ENCODE results near the gene BRSK2.

BRSK2 gene

GRCh38 chr11:1496091-1496760 lies 106.5 kb downstream of the BRSK2 start:
- H4K5ac ChIP-seq (ENCODE audit: low read length): no peak overlapping the region
- H2BK15ac ChIP-seq (replicated peaks; ENCODE audit: low read depth): no peak overlapping the region
- no peak overlapping the region for H4K8ac ChIP-seq (ENCODE audit: low read depth, low read length)
- peaks cover 2% of the 10 kb centered on the region for H3K79me2 ChIP-seq (ENCODE audit: control insufficient read depth, insufficient read depth, low read length)
- H3K79me1 ChIP-seq (ENCODE audit: low read length): peaks cover 18% of the 10 kb centered on the region
- peaks cover 4% of the 10 kb centered on the region for H3K4me1 ChIP-seq (ENCODE audit: control insufficient read depth, low read depth, low read length)
- no peak overlapping the region for H3K9ac ChIP-seq (ENCODE audit: low read length)
- H3K4ac ChIP-seq (ENCODE audit: low read depth, low read length): no peak overlapping the region
- no peak overlapping the region for H3K18ac ChIP-seq (ENCODE audit: low read length)
- no peak overlapping the region for H2BK5ac ChIP-seq (ENCODE audit: low read length)
- H3K27me3 ChIP-seq (ENCODE audit: insufficient read depth, low read length, poor library complexity): no peaks in the 10 kb centered on the region
- no peaks in the 10 kb centered on the region for H3K36me3 ChIP-seq (ENCODE audit: control insufficient read depth, insufficient read depth, low read length)
- no peak overlapping the region for H3K23ac ChIP-seq (ENCODE audit: low read length)
- no peak overlapping the region for H2AK5ac ChIP-seq (ENCODE audit: low read length)
- no peak overlapping the region for H3K56ac ChIP-seq (ENCODE audit: low read length)
- no peak overlapping the region for H2BK120ac ChIP-seq (ENCODE audit: low read depth, low read length)
- H3K4me2 ChIP-seq (ENCODE audit: low read length): no peak overlapping the region
- no peak overlapping the region for H3K4me3 ChIP-seq (ENCODE audit: low read length)
- no peak overlapping the region for H3K27ac ChIP-seq (ENCODE audit: low read depth, low read length)
- DNase-seq: no peak
- WGBS (ENCODE audit: extremely low coverage, insufficient coverage, low lambda C conversion rate): no CpG with 5 or more reads among the region's 9 CpGs

GRCh38 chr11:1496761-1497095 lies 107.0 kb downstream of the BRSK2 start:
- no peak for DNase-seq
- Histone ChIP-seq H2BK15ac (replicated peaks; ENCODE audit: low read depth) (no peak overlapping the region), H3K27me3 (ENCODE audit: insufficient read depth, low read length, poor library complexity) (no peaks in the 10 kb centered on the region), H2BK120ac (ENCODE audit: low read depth, low read length) (no peak overlapping the region), H3K23ac (ENCODE audit: low read length) (no peak overlapping the region), H3K9ac (ENCODE audit: low read length) (no peak overlapping the region), H3K56ac (ENCODE audit: low read length) (no peak overlapping the region), H3K27ac (ENCODE audit: low read depth, low read length) (no peak overlapping the region), H3K4ac (ENCODE audit: low read depth, low read length) (no peak overlapping the region), H3K79me2 (ENCODE audit: control insufficient read depth, insufficient read depth, low read length) (no peaks in the 10 kb centered on the region), H2BK5ac (ENCODE audit: low read length) (no peak overlapping the region), H3K18ac (ENCODE audit: low read length) (no peak overlapping the region), H3K4me3 (ENCODE audit: low read length) (no peak overlapping the region), H4K5ac (ENCODE audit: low read length) (no peak overlapping the region), H4K8ac (ENCODE audit: low read depth, low read length) (no peak overlapping the region), H3K36me3 (ENCODE audit: control insufficient read depth, insufficient read depth, low read length) (no peaks in the 10 kb centered on the region), H3K79me1 (ENCODE audit: low read length) (peaks cover 15% of the 10 kb centered on the region), H2AK5ac (ENCODE audit: low read length) (no peak overlapping the region), H3K4me2 (ENCODE audit: low read length) (no peak overlapping the region), H3K4me1 (ENCODE audit: control insufficient read depth, low read depth, low read length) (peaks cover 4% of the 10 kb centered on the region)
- no CpG with 5 or more reads among the region's 3 CpGs for WGBS (ENCODE audit: extremely low coverage, insufficient coverage, low lambda C conversion rate)

GRCh38 chr11:1497600-1497999 lies 107.9 kb downstream of the BRSK2 start:
- H3K4ac ChIP-seq (ENCODE audit: low read depth, low read length): no peak overlapping the region
- H2AK5ac ChIP-seq (ENCODE audit: low read length): no peak overlapping the region
- H3K18ac ChIP-seq (ENCODE audit: low read length): no peak overlapping the region
- no peaks in the 10 kb centered on the region for H3K79me2 ChIP-seq (ENCODE audit: control insufficient read depth, insufficient read depth, low read length)
- no peaks in the 10 kb centered on the region for H3K36me3 ChIP-seq (ENCODE audit: control insufficient read depth, insufficient read depth, low read length)
- H3K4me1 ChIP-seq (ENCODE audit: control insufficient read depth, low read depth, low read length): peaks cover 4% of the 10 kb centered on the region
- H3K4me3 ChIP-seq (ENCODE audit: low read length): no peak overlapping the region
- no peak for DNase-seq
- H3K27ac ChIP-seq (ENCODE audit: low read depth, low read length): no peak overlapping the region
- no peak overlapping the region for H2BK5ac ChIP-seq (ENCODE audit: low read length)
- WGBS (ENCODE audit: extremely low coverage, insufficient coverage, low lambda C conversion rate): no CpG with 5 or more reads among the region's 5 CpGs
- peaks cover 15% of the 10 kb centered on the region for H3K79me1 ChIP-seq (ENCODE audit: low read length)
- H2BK120ac ChIP-seq (ENCODE audit: low read depth, low read length): no peak overlapping the region
- H2BK15ac ChIP-seq (replicated peaks; ENCODE audit: low read depth): no peak overlapping the region
- H4K8ac ChIP-seq (ENCODE audit: low read depth, low read length): no peak overlapping the region
- no peak overlapping the region for H3K4me2 ChIP-seq (ENCODE audit: low read length)
- H3K9ac ChIP-seq (ENCODE audit: low read length): no peak overlapping the region
- no peak overlapping the region for H3K23ac ChIP-seq (ENCODE audit: low read length)
- H4K5ac ChIP-seq (ENCODE audit: low read length): no peak overlapping the region
- no peak overlapping the region for H3K56ac ChIP-seq (ENCODE audit: low read length)
- no peaks in the 10 kb centered on the region for H3K27me3 ChIP-seq (ENCODE audit: insufficient read depth, low read length, poor library complexity)

- no peak overlapping the region for H4K5ac ChIP-seq (ENCODE audit: low read length)
- DNase-seq: no peak
- H3K9ac ChIP-seq (ENCODE audit: low read length): no peak overlapping the region
- H3K23ac ChIP-seq (ENCODE audit: low read length): no peak overlapping the region
- H3K4ac ChIP-seq (ENCODE audit: low read depth, low read length): no peak overlapping the region
- no peak overlapping the region for H2BK120ac ChIP-seq (ENCODE audit: low read depth, low read length)
- H3K4me3 ChIP-seq (ENCODE audit: low read length): no peak overlapping the region
- no peak overlapping the region for H3K56ac ChIP-seq (ENCODE audit: low read length)
- no peak overlapping the region for H3K18ac ChIP-seq (ENCODE audit: low read length)
- H3K4me1 ChIP-seq (ENCODE audit: control insufficient read depth, low read depth, low read length): peaks cover 4% of the 10 kb centered on the region
- no peak overlapping the region for H2BK15ac ChIP-seq (replicated peaks; ENCODE audit: low read depth)
- no peaks in the 10 kb centered on the region for H3K79me2 ChIP-seq (ENCODE audit: control insufficient read depth, insufficient read depth, low read length)
- WGBS (ENCODE audit: extremely low coverage, insufficient coverage, low lambda C conversion rate): no CpG with 5 or more reads among the region's 13 CpGs
- peaks cover 16% of the 10 kb centered on the region for H3K79me1 ChIP-seq (ENCODE audit: low read length)
- no peak overlapping the region for H2AK5ac ChIP-seq (ENCODE audit: low read length)
- H3K27ac ChIP-seq (ENCODE audit: low read depth, low read length): no peak overlapping the region
- H4K8ac ChIP-seq (ENCODE audit: low read depth, low read length): no peak overlapping the region
- no peak overlapping the region for H3K4me2 ChIP-seq (ENCODE audit: low read length)
- no peak overlapping the region for H2BK5ac ChIP-seq (ENCODE audit: low read length)
- H3K36me3 ChIP-seq (ENCODE audit: control insufficient read depth, insufficient read depth, low read length): no peaks in the 10 kb centered on the region
- H3K27me3 ChIP-seq (ENCODE audit: insufficient read depth, low read length, poor library complexity): no peaks in the 10 kb centered on the region
Observed at GRCh38 chr11:1498262-1498661, 108.5 kb downstream of the BRSK2 start.

GRCh38 chr11:1499261-1499890 lies 109.6 kb downstream of the BRSK2 start:
- Histone ChIP-seq H3K56ac (ENCODE audit: low read length) (no peak overlapping the region), H3K27ac (ENCODE audit: low read depth, low read length) (no peak overlapping the region), H3K79me2 (ENCODE audit: control insufficient read depth, insufficient read depth, low read length) (no peaks in the 10 kb centered on the region), H2BK15ac (replicated peaks; ENCODE audit: low read depth) (no peak overlapping the region), H3K4me1 (ENCODE audit: control insufficient read depth, low read depth, low read length) (peaks cover 4% of the 10 kb centered on the region), H3K4me2 (ENCODE audit: low read length) (no peak overlapping the region), H2AK5ac (ENCODE audit: low read length) (no peak overlapping the region), H3K23ac (ENCODE audit: low read length) (no peak overlapping the region), H4K5ac (ENCODE audit: low read length) (no peak overlapping the region), H3K18ac (ENCODE audit: low read length) (no peak overlapping the region), H3K79me1 (ENCODE audit: low read length) (peaks cover 18% of the 10 kb centered on the region), H3K4me3 (ENCODE audit: low read length) (no peak overlapping the region), H2BK120ac (ENCODE audit: low read depth, low read length) (no peak overlapping the region), H3K9ac (ENCODE audit: low read length) (no peak overlapping the region), H3K27me3 (ENCODE audit: insufficient read depth, low read length, poor library complexity) (no peaks in the 10 kb centered on the region), H4K8ac (ENCODE audit: low read depth, low read length) (no peak overlapping the region), H3K4ac (ENCODE audit: low read depth, low read length) (no peak overlapping the region), H2BK5ac (ENCODE audit: low read length) (no peak overlapping the region), H3K36me3 (ENCODE audit: control insufficient read depth, insufficient read depth, low read length) (no peaks in the 10 kb centered on the region)
- WGBS (ENCODE audit: extremely low coverage, insufficient coverage, low lambda C conversion rate): no CpG with 5 or more reads among the region's 28 CpGs
- no peak for DNase-seq

- H3K79me1 ChIP-seq (ENCODE audit: low read length): peaks cover 18% of the 10 kb centered on the region
- H3K56ac ChIP-seq (ENCODE audit: low read length): no peak overlapping the region
- H3K79me2 ChIP-seq (ENCODE audit: control insufficient read depth, insufficient read depth, low read length): no peaks in the 10 kb centered on the region
- no peak overlapping the region for H3K23ac ChIP-seq (ENCODE audit: low read length)
- no peak overlapping the region for H2BK5ac ChIP-seq (ENCODE audit: low read length)
- H3K27me3 ChIP-seq (ENCODE audit: insufficient read depth, low read length, poor library complexity): no peaks in the 10 kb centered on the region
- no peak overlapping the region for H3K4me3 ChIP-seq (ENCODE audit: low read length)
- no peak overlapping the region for H2BK15ac ChIP-seq (replicated peaks; ENCODE audit: low read depth)
- no peak overlapping the region for H3K9ac ChIP-seq (ENCODE audit: low read length)
- DNase-seq: no peak
- no peak overlapping the region for H3K27ac ChIP-seq (ENCODE audit: low read depth, low read length)
- H3K4me1 ChIP-seq (ENCODE audit: control insufficient read depth, low read depth, low read length): peaks cover 4% of the 10 kb centered on the region
- H2BK120ac ChIP-seq (ENCODE audit: low read depth, low read length): no peak overlapping the region
- H3K4me2 ChIP-seq (ENCODE audit: low read length): no peak overlapping the region
- H4K8ac ChIP-seq (ENCODE audit: low read depth, low read length): no peak overlapping the region
- no peak overlapping the region for H3K4ac ChIP-seq (ENCODE audit: low read depth, low read length)
- no peak overlapping the region for H2AK5ac ChIP-seq (ENCODE audit: low read length)
- no peak overlapping the region for H4K5ac ChIP-seq (ENCODE audit: low read length)
- H3K36me3 ChIP-seq (ENCODE audit: control insufficient read depth, insufficient read depth, low read length): no peaks in the 10 kb centered on the region
- no CpG with 5 or more reads among the region's 14 CpGs for WGBS (ENCODE audit: extremely low coverage, insufficient coverage, low lambda C conversion rate)
- no peak overlapping the region for H3K18ac ChIP-seq (ENCODE audit: low read length)
Observed at GRCh38 chr11:1499899-1500298, 110.2 kb downstream of the BRSK2 start.

All from mesendoderm (in vitro differentiated cells).